Measurements from ENCODE around the gene SF1.
A peak's percentile ranks its signal among the peaks of the same experiment; 100 is the strongest.

Gene SF1

DNA sequence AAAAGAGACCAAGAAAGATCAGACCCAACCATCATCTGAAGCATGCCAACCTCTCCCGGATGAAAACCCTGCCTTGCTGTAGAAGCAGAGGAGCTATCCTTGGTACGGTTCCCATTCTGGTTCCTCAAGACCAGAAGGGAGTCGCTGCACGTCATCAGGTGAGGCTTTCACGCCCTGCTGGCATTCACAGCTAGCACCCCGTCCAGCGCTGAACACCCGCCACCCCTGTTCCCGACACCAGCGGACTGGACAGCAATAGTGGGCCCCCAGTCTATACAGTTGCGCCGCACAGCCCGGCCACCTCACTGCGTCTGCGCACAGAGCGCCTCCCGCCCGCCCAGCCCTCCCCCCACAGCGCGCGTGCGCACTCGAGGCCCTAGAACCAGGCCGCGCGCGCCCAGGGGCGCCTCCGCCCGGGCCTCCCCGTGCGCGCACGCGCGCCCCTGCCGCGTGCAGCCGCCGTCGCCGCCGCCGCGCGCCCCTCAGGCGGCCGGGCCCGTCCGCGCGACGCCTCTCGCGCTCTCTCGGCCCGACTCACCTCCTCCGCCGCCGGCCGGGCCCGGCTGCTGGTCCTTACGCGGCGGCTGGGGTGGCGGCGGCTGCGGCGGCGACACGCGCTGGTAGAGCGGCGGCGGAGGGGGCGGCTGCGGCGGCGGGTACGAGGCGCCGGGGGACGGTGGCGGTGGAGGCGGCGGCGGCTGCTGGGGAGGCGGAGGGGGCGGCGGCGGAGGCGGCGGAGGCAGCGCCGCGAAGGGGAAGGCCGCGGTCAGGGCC, 706 bp downstream of the SF1 start:
- DNase-seq (ENCODE audit: low spot score), result peak; percentile 82

DNA sequence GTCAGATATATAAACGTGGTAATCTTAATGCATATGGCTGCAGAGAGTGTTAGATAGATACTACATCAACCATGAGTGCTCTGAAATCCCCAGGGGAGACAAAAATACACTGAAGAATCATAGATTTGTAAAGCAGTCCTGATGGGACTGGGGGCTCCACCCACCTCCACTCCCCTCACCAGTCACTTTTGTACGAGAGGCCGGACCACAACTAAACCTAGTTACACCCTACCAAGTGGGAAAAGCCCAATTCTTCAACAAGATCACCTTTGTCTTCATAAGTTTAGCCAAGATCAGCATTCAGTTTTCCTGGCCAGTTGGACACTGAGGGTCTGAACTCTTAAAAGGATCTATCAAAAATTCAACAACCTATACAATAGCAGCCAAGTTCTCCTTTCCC, 1.5 kb downstream of the SF1 start:
- no peak for DNase-seq (ENCODE audit: low spot score)

GRCh38 chr11:64776425-64776824, 1.9 kb downstream of the SF1 start:
- DNase-seq (ENCODE audit: low spot score), result no peak

GRCh38 chr11:64774144-64774543, 4.2 kb downstream of the SF1 start:
- no peak for DNase-seq (ENCODE audit: low spot score)

GRCh38 chr11:64772303-64773018, 5.9 kb downstream of the SF1 start:
- no peak for DNase-seq (ENCODE audit: low spot score)

- no peak for DNase-seq (ENCODE audit: low spot score)
These were observed 6.5 kb downstream of the SF1 start for GRCh38 chr11:64771861-64772260.

DNA sequence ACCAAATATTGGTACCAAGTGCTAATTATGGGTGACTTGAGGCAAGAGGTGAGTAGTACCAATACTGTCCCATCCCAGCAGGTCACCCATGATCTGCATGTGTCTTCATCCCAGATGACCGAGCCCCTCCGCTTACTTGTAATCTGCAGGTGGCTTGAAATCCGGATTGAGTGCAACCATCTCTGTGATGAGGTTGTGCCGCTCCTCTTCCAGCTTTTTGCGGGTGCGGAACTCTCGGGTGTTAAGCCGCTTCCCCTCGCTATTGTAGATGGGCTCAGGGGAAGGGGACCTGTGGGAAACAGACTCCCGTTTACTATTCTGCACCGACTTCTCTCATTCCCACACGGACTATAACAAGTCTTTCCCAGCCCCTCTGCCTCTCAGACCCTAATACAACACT, 8.2 kb downstream of the SF1 start:
- no peak for DNase-seq (ENCODE audit: low spot score)

GRCh38 chr11:64769283-64769682, 9.1 kb downstream of the SF1 start:
- no peak for DNase-seq (ENCODE audit: low spot score)

DNA sequence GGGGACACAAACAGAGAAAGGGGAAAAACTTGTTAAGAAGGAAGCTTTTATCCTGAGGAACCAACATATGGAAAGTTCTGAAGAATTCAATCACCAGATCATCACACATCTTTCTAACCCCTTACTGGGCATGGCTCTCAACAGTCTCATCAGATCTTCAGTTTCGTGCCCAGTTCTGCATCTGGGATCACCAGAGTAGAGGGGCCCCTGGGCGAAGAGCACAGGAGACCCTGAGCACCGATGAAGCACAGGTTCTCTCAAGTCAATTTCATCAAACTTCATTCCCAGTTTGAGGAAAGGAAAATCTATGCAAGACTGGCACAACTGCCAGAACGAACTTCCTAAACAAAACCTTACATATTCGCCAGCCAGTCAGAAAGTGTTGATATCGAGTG, 10.0 kb downstream of the SF1 start:
- DNase-seq (ENCODE audit: low spot score), result no peak

- peak; percentile 79 for DNase-seq (ENCODE audit: low spot score)
These were observed 10.7 kb downstream of the SF1 start for GRCh38 chr11:64767344-64768299.

DNA sequence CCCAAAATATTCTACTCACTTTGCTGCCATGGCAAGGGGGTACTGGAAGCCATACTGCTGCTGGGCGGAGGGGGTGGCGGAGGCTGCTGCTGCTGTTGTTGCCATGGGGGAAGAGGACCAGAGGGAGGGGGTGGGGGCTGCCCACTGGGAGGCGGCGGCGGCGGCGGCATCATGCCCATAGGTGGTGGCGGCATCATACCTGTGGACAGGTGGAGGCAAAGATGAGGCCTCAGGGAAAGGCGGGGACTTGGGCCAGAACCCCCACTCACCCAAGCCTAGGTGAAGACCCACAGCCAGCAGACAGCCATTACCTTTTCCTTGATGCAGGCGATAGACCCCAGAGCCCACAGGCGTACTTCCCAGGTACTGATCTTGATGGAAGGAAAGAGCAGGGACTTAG, 11.5 kb downstream of the SF1 start:
- no peak for DNase-seq (ENCODE audit: low spot score)

GRCh38 chr11:64765851-64766665, 12.3 kb downstream of the SF1 start:
- no peak for DNase-seq (ENCODE audit: low spot score)

- DNase-seq (ENCODE audit: low spot score), result no peak
These were observed 13.0 kb downstream of the SF1 start for GRCh38 chr11:64765291-64765850.

DNA sequence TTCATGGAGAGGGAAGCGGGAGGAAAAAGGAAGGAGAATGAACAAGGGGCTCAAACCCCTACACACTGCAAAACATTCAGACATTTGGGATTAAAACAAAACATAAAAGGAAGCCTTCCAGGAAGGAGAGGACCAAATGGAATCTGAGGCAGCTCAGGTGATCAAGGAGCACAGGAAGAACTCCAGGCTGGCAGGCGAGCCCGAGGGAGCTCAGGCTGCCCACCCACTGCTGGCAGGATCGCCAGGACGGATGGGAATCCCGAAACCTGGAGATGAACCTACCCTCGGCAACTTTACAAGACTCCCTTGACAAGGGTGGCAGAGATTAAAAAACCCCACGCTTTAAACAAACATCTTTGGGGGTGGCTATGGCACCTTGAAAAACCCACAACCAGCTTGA, 13.6 kb downstream of the SF1 start:
- DNase-seq (ENCODE audit: low spot score), result no peak

DNA sequence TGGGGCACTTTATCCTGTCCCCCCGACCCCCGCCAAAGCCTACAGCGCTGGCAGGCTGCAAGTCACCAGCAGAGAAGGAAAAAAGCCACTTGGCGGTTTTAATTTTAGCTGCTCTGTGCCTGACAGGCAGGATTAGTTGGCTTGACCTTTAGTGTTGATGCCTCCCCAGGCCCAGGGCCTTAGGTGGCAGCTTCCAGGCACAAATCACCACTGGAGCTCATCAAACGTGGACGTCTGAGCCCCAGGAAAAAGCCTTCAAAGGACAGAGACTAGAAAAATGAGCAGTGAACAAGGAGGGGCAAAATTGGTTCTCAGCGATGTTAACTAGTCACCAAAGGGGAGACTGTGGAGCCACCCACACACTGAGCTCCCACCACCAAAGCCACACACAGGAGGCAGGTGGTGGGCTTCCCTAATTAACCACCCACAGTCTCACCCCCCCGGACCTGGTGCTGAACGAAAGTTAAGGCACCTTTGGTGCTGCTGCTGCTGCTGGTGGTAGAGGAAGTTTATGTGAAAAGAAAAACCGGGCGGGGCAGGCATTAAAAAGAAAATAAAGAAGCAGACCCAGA, 14.2 kb downstream of the SF1 start:
- DNase-seq (ENCODE audit: low spot score), result peak; percentile 66

DNA sequence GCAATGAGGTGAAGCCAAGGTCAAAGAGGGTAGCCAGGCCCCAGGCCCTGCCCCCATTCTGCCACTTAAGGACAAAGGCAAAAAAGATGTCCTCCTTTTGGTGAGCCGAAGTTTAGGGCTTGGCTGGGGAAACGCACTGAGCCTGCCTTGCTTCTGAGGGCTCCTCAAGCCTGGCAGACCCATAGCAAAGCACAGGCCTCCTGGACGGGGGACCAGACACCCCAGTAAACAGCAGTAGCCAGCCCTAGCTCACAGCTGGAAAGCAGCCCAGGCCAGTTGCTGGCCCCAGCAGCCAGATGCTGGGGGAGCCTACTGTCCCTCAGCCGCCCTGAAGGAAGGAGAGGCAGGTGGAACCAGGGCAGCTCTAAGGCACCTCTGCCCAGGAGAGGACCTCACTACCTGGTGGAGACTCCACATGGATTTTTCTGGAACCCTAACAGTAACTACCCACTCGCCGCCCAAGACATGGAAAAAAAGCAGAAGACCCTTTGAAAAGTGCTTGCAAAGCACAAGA, 14.8 kb downstream of the SF1 start:
- no peak for DNase-seq (ENCODE audit: low spot score)

GRCh38 chr11:64762674-64763525, 15.4 kb downstream of the SF1 start:
- no peak for DNase-seq (ENCODE audit: low spot score)

- no peak for DNase-seq (ENCODE audit: low spot score)
These were observed 16.1 kb downstream of the SF1 start for GRCh38 chr11:64762277-64762673.

DNA sequence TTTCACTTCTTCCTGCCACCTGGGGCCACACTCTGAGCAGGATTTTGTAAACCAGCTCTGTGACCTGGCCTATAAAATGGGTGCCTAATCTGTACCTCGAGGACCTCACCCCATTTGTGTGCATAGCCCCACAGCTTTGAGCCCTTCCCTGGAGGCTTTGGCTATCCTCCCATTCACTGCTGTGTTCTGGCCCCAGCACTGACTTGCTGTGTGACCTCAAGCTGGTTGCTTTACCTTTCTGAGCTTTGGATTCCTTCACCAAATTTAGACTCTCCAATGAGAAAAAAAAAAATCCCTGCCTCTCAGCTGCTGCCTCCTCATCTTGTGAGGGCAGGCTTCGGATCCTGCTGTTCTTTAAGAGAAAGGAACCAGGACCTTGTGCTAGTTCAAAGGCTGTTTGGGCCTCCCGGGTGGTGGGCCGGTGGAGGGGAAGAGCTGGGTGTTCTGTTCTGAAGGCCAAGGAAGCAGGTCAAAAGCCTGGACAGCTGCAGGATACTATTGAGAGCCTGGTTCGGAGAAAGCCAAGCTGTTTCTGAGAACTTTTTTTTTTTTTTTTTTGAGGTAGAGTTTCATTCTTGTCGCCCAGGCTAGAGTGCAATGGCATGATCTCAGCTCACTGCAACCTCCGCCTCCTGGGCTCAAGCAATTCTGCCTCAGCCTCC, 17.5 kb downstream of the SF1 start:
- DNase-seq (ENCODE audit: low spot score), result no peak
